ENCODE data around the gene CBFA2T2.

The CBFA2T2 gene

DNA sequence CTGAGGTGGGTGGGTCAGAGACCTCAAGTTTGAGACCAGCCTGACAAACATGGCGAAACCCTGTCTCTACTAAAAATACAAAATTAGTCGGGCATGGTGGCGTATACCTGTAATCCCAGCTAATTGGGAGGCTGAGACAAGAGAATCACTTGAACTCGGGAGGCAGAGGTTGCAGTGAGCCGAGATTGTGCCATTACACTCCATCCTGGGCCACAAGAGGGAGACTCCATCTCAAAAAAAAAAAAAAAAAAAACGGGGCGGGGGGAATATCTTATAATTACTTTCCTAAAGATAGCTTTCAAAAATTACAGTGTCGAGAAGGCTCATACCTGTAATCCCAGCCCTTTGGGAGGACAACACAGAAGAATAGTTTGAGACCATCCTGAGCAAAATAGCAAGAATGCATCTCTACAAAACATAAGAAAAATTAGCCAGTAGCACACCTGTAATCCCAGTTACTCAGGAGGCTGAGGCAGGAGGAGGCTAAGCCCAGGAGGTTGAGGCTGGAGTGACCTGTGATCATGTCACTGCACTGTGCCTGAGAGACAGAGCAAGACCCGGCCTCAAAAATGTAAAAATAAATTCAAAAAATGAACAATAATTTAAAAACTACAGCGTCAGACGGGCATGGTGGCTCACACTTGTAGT, 25.8 kb downstream of the CBFA2T2 start:
- Histone ChIP-seq H3K9ac (no peak overlapping the region), H3K36me3 (ENCODE audit: control insufficient read depth, insufficient read depth, low read length) (no peaks in the 10 kb centered on the region), H3K4me3 (ENCODE audit: low read depth, low read length) (no peak overlapping the region), H2AFZ (no peak overlapping the region), H3K9me3 (ENCODE audit: control insufficient read depth, low read length) (no peaks in the 10 kb centered on the region), H3K27me3 (ENCODE audit: control insufficient read depth, insufficient read depth, low read length) (no peaks in the 10 kb centered on the region), H3K27ac (no peak overlapping the region), H3K4me1 (no peaks in the 10 kb centered on the region), H3K79me2 (peaks cover 31% of the 10 kb centered on the region), H3K4me2 (ENCODE audit: low read length) (no peak overlapping the region)
- TF ChIP-seq, protein P1, sequence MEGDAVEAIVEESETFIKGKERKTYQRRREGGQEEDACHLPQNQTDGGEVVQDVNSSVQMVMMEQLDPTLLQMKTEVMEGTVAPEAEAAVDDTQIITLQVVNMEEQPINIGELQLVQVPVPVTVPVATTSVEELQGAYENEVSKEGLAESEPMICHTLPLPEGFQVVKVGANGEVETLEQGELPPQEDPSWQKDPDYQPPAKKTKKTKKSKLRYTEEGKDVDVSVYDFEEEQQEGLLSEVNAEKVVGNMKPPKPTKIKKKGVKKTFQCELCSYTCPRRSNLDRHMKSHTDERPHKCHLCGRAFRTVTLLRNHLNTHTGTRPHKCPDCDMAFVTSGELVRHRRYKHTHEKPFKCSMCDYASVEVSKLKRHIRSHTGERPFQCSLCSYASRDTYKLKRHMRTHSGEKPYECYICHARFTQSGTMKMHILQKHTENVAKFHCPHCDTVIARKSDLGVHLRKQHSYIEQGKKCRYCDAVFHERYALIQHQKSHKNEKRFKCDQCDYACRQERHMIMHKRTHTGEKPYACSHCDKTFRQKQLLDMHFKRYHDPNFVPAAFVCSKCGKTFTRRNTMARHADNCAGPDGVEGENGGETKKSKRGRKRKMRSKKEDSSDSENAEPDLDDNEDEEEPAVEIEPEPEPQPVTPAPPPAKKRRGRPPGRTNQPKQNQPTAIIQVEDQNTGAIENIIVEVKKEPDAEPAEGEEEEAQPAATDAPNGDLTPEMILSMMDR (IDR thresholded peaks at IDR 0.05) = no peak

DNA sequence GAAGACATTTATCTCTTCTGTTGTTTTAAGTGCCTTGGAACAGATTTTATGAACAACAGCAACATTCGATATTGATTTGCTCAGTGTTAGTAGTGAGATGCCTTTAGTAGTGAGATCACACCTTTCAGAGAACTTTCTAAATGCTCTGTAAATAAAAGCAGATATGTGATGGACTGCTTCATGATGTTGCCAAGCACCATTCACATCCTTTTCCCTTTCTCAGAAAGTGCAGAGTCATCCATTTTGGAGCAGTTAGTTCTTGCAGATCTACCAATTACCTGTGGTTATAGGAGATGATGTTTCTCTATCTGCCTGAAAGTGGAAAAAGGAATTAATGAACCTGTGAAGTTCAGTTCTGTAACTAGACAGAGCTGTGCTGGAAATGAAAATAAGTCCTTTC, 27.0 kb downstream of the CBFA2T2 start:
- H2AFZ ChIP-seq = no peak overlapping the region
- H3K9me3 ChIP-seq (ENCODE audit: control insufficient read depth, low read length) = no peaks in the 10 kb centered on the region
- no peak overlapping the region for H3K9ac ChIP-seq
- no peak overlapping the region for H3K27ac ChIP-seq
- H3K4me1 ChIP-seq = no peaks in the 10 kb centered on the region
- H3K79me2 ChIP-seq = peaks cover 26% of the 10 kb centered on the region
- no peaks in the 10 kb centered on the region for H3K27me3 ChIP-seq (ENCODE audit: control insufficient read depth, insufficient read depth, low read length)
- TF ChIP-seq, protein P1 (IDR thresholded peaks at IDR 0.05) = no peak
- H3K4me2 ChIP-seq (ENCODE audit: low read length) = no peak overlapping the region
- no peak overlapping the region for H3K4me3 ChIP-seq (ENCODE audit: low read depth, low read length)
- no peaks in the 10 kb centered on the region for H3K36me3 ChIP-seq (ENCODE audit: control insufficient read depth, insufficient read depth, low read length)

DNA sequence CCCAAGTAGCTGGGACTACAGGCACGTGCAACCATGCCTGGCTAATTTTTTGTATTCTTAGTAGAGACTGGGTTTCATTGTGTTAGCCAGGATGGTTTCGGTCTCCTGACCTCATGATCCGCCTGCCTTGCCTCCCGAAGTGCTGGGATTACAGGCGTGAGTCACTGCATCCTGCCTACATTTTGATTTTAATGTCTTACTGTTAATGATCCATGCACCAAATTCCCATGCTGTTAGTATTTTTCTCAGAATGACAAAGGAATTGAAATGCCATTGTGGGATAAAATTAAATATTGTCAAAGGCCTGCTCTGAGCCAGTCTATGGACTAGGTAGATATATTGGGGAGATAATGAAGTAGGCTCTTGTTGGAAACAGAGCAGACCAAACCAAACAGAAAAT, 28.2 kb downstream of the CBFA2T2 start:
- H3K4me1 ChIP-seq = no peaks in the 10 kb centered on the region
- TF ChIP-seq, protein P1 (IDR thresholded peaks at IDR 0.05) = no peak
- H3K27me3 ChIP-seq (ENCODE audit: control insufficient read depth, insufficient read depth, low read length) = no peaks in the 10 kb centered on the region
- H2AFZ ChIP-seq = no peak overlapping the region
- no peaks in the 10 kb centered on the region for H3K9me3 ChIP-seq (ENCODE audit: control insufficient read depth, low read length)
- H3K79me2 ChIP-seq = peaks cover 16% of the 10 kb centered on the region
- no peak overlapping the region for H3K4me3 ChIP-seq (ENCODE audit: low read depth, low read length)
- H3K27ac ChIP-seq = no peak overlapping the region
- H3K36me3 ChIP-seq (ENCODE audit: control insufficient read depth, insufficient read depth, low read length) = no peaks in the 10 kb centered on the region
- no peak overlapping the region for H3K9ac ChIP-seq
- no peak overlapping the region for H3K4me2 ChIP-seq (ENCODE audit: low read length)

DNA sequence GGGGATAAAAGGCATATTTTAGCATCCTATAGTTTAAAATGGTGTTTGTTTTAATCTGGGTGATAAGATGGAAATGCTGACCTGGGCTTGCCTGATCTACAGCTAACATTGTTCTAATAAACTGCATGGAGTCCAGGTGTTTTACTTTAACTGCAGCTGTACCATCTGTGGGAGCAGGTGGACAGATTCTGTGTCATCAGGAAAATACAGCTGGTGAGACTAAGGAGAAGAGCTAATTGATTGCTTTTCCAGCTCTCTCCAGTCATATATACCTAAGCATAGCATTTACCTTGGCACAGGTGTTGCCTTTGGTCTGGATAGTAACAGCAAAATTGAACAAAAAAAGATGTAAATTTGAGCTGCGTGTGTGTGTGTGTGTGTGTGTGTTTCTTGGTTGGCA, 31.6 kb downstream of the CBFA2T2 start:
- no peaks in the 10 kb centered on the region for H3K9me3 ChIP-seq (ENCODE audit: control insufficient read depth, low read length)
- H3K9ac ChIP-seq = no peak overlapping the region
- H3K27me3 ChIP-seq (ENCODE audit: control insufficient read depth, insufficient read depth, low read length) = no peaks in the 10 kb centered on the region
- no peaks in the 10 kb centered on the region for H3K4me1 ChIP-seq
- no peak overlapping the region for H3K4me2 ChIP-seq (ENCODE audit: low read length)
- TF ChIP-seq, protein P1 (IDR thresholded peaks at IDR 0.05) = no peak
- H3K27ac ChIP-seq = no peak overlapping the region
- no peak overlapping the region for H2AFZ ChIP-seq
- no peak overlapping the region for H3K4me3 ChIP-seq (ENCODE audit: low read depth, low read length)
- H3K36me3 ChIP-seq (ENCODE audit: control insufficient read depth, insufficient read depth, low read length) = no peaks in the 10 kb centered on the region
- peaks cover 11% of the 10 kb centered on the region for H3K79me2 ChIP-seq

DNA sequence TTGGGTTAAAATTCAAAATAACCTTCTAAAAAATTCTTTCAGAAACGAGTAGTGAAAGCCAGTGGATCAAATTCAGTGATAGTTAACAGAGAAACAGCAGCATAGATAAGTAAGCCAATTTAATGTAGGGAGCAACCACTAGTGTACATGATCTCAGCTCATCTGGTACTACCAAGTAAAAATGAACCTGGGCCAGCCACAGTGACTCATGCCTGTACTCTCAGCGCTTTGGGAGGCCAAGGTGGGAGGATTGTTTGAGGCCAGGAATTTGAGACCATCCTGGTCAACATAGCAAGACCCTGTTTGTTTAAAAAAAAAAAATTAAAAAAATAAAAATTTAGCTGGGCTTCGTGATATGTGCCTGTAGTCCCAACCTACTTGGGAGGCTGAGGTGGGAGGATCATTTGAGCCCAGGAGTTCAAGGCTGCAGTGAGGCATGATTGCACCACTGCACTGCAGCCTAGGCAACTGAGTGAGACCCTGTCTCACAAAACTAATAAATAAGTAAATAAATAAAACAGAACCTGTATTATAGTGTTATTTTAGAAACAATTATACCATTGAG, 32.4 kb downstream of the CBFA2T2 start:
- Histone ChIP-seq H3K27ac (no peak overlapping the region), H3K36me3 (ENCODE audit: control insufficient read depth, insufficient read depth, low read length) (no peaks in the 10 kb centered on the region), H3K4me3 (ENCODE audit: low read depth, low read length) (no peak overlapping the region), H3K79me2 (peaks cover 8% of the 10 kb centered on the region), H3K9ac (no peak overlapping the region), H3K27me3 (ENCODE audit: control insufficient read depth, insufficient read depth, low read length) (no peaks in the 10 kb centered on the region), H3K4me2 (ENCODE audit: low read length) (no peak overlapping the region), H3K9me3 (ENCODE audit: control insufficient read depth, low read length) (no peaks in the 10 kb centered on the region), H3K4me1 (no peaks in the 10 kb centered on the region), H2AFZ (no peak overlapping the region)
- TF ChIP-seq, protein P1 (IDR thresholded peaks at IDR 0.05) = no peak

All from parathyroid adenoma (tissue), 2 donors.